GM18861 (cell line): ENCODE data around the gene CLDN18.

ENCODE experiments used
- ATAC-seq: cut with Tn5 transposase; IDR thresholded peaks from one replicate; pipeline ENCODE4 v1.9.1; 2021; ENCODE audit not compliant: unreplicated experiment

The CLDN18 gene

GRCh38 chr3:138060792-138061191, 50.8 kb downstream of the CLDN18 start:
- ATAC-seq: peak; percentile 58

GRCh38 chr3:138062037-138062436, 52.1 kb downstream of the CLDN18 start:
- no peak for ATAC-seq

GRCh38 chr3:138062626-138063025, 52.7 kb downstream of the CLDN18 start:
- ATAC-seq: no peak

GRCh38 chr3:138063416-138063815, 53.5 kb downstream of the CLDN18 start:
- no peak for ATAC-seq

GRCh38 chr3:138065949-138066348, 56.0 kb downstream of the CLDN18 start:
- no peak for ATAC-seq

GRCh38 chr3:138066383-138066782, 56.4 kb downstream of the CLDN18 start:
- ATAC-seq: peak; percentile 88

GRCh38 chr3:138066972-138067371, 57.0 kb downstream of the CLDN18 start:
- ATAC-seq: no peak

GRCh38 chr3:138068046-138068445, 58.1 kb downstream of the CLDN18 start:
- ATAC-seq: no peak

- ATAC-seq: peak; percentile 63
These were observed 58.7 kb downstream of the CLDN18 start for GRCh38 chr3:138068579-138069174.

- no peak for ATAC-seq
These were observed 60.0 kb downstream of the CLDN18 start for GRCh38 chr3:138070006-138070405.

GRCh38 chr3:138072796-138073195, 62.8 kb downstream of the CLDN18 start:
- no peak for ATAC-seq

GRCh38 chr3:138078096-138078495, 68.1 kb downstream of the CLDN18 start:
- ATAC-seq: no peak

- ATAC-seq: no peak
These were observed 69.0 kb downstream of the CLDN18 start for GRCh38 chr3:138078901-138079344.

- ATAC-seq: no peak
These were observed 69.9 kb downstream of the CLDN18 start for GRCh38 chr3:138079901-138080300.

- ATAC-seq: no peak
These were observed 71.6 kb downstream of the CLDN18 start for GRCh38 chr3:138081371-138082084.

GRCh38 chr3:138082085-138082991, 72.4 kb downstream of the CLDN18 start:
- no peak for ATAC-seq

GRCh38 chr3:138082992-138083386, 73.0 kb downstream of the CLDN18 start:
- no peak for ATAC-seq
